HG02623 (cell line): ENCODE results near the gene DUSP7.

ENCODE experiments used
- ATAC-seq: cut with Tn5 transposase; IDR thresholded peaks from one replicate; pipeline ENCODE4 v1.9.1; 2021; ENCODE audit warnings: moderate library complexity; ENCODE audit not compliant: unreplicated experiment

The DUSP7 gene

GRCh38 chr3:52056521-52056967 is at the start of gene DUSP7:
TSS of gene DUSP7 (minus strand) at chr3:52056571. CDS start at chr3:52056366, 205 bp downstream.
- peak; percentile 34 for ATAC-seq

- ATAC-seq = no peak
Observed at GRCh38 chr3:52104684-52105640, 48.6 kb upstream of the DUSP7 start.

GRCh38 chr3:52102934-52103333 is 46.6 kb upstream of the DUSP7 start:
- ATAC-seq = no peak

GRCh38 chr3:52099001-52099401 is 42.6 kb upstream of the DUSP7 start:
- no peak for ATAC-seq

GRCh38 chr3:52097851-52098507 is 41.6 kb upstream of the DUSP7 start:
- ATAC-seq = no peak

GRCh38 chr3:52095990-52096775 is 39.8 kb upstream of the DUSP7 start:
- ATAC-seq = no peak

GRCh38 chr3:52094571-52095485 is 38.5 kb upstream of the DUSP7 start:
- no peak for ATAC-seq

GRCh38 chr3:52093756-52094545 is 37.6 kb upstream of the DUSP7 start:
- no peak for ATAC-seq

- no peak for ATAC-seq
Observed at GRCh38 chr3:52092891-52093290, 36.5 kb upstream of the DUSP7 start.

- no peak for ATAC-seq
Observed at GRCh38 chr3:52092271-52092660, 35.9 kb upstream of the DUSP7 start.

- no peak for ATAC-seq
Observed at GRCh38 chr3:52091586-52092270, 35.4 kb upstream of the DUSP7 start.

- no peak for ATAC-seq
Observed at GRCh38 chr3:52090933-52091468, 34.6 kb upstream of the DUSP7 start.

- no peak for ATAC-seq
Observed at GRCh38 chr3:52090131-52090932, 34.0 kb upstream of the DUSP7 start.

- no peak for ATAC-seq
Observed at GRCh38 chr3:52089691-52090090, 33.3 kb upstream of the DUSP7 start.

GRCh38 chr3:52088445-52089367 is 32.3 kb upstream of the DUSP7 start:
- no peak for ATAC-seq

GRCh38 chr3:52087731-52088130 is 31.4 kb upstream of the DUSP7 start:
- no peak for ATAC-seq
